Stimulated activated CD8-positive, alpha-beta memory T cell treated with anti-CD3 and anti-CD28 coated beads, Interleukin-4, amount 100 ng/mL, for 48 hours (primary cell): Measurements from ENCODE around the gene CDK6.

ENCODE experiments used
- DNase-seq: peaks from one replicate; pipeline ENCODE4 v3.0.0-alpha.2; 2020

Gene CDK6

DNA sequence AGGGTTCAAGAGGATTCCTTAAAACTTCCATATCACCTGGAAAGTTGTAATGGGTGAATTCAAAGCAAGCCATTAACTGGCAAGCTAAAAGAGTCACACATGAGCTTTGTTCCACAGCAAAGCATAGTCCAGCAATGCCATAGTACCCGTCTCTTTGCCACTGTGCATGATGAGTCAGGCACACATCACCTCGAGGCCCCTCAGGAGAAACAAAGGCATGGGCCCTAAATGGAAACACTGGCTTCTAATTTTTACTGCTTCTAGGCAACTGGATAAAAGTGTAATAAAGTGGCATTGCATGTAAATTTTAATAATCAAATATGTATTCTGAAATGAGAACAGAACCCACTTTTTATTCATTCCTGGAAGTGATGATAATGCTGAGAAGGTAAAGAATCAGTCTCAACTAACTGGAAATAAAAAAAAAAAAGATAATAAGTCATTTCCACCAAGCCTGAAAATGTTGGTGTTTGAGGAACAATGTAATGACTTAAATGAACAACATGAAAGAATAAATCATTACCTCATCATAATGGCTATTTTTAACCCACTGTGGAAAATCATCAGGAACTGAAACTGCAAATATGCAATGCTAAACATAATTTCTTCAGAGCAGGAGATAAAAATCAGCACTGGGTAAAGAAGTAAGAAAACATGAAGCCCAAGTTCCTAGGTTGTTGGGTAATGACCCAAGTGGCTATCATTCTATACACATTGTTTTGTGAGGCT lies 104.9 kb downstream of the CDK6 start:
- DNase-seq, result peak; percentile 60

DNA sequence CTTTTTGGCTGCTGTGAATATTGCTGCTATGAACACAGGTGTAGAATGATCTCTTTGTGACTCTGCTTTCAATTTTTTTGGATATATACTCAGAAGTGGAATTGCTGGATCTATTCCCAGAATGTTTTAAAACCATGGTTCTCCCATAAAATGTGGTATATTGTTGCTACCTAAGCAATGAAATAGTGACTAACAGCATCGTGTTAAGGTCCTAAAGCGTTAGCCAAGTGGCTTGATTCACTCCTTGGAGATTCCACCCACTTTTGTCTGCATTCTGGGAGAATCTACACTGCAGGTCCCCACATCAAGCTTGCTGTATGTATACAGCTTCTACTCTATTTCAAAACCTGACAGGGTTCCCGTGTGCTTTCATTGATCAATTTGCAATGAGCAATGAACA lies 105.6 kb downstream of the CDK6 start:
- DNase-seq, result no peak

DNA sequence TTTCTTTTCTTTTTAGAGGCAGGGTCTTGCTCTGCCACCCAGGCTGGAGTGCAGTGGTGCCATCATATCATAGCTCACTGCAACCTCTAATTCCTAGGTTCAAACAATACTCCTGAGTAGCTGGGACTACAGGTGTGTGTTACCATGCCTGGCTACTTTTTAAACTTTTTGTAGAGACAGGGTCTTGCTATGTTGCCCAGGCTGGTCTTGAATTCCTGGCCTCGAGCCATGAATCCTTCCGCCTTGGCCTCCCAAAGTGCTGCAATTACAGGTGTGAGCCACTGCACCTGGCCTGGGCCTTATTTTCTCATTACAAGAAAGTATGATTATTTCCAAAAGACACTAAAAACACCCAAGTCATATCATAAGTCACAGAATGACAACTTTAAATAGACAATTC lies 106.6 kb downstream of the CDK6 start:
- DNase-seq, result no peak

DNA sequence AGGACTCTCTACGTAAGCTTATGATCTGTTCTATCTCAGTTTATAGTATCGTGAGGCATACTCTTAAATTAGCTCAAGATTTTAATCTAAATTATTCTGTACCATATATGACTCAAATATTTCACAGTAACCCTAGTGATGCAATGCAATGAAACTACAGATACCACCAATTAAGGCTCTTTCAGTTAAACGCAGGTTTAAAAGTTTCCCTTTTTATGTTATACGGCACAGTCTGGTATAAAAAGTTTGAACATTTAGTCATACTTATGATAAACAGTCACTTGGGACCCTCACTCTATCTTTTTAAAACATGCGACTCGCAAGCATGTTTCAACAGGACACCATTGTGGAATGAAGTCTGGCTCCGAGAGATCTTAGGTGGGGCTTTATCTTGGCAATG lies 107.2 kb downstream of the CDK6 start:
- no peak for DNase-seq

DNA sequence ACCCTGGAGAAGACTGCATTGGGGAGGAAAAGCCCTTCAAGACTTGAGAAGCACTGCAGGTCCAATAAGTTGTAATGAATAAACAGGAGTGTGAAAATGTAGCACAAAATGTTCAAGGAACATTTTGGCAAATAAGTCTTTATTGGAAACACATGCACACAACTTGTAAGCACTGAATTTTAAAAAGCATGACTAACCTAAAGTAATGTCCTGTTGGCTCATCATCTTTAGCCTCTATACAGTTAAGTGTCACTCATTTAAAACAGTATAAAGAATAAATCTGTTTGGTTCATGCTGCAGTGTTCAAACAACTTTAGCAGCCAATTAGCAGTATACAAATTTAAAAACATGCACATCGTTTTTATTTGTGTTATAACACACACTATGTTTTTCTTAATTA lies 108.6 kb downstream of the CDK6 start:
- no peak for DNase-seq

DNA sequence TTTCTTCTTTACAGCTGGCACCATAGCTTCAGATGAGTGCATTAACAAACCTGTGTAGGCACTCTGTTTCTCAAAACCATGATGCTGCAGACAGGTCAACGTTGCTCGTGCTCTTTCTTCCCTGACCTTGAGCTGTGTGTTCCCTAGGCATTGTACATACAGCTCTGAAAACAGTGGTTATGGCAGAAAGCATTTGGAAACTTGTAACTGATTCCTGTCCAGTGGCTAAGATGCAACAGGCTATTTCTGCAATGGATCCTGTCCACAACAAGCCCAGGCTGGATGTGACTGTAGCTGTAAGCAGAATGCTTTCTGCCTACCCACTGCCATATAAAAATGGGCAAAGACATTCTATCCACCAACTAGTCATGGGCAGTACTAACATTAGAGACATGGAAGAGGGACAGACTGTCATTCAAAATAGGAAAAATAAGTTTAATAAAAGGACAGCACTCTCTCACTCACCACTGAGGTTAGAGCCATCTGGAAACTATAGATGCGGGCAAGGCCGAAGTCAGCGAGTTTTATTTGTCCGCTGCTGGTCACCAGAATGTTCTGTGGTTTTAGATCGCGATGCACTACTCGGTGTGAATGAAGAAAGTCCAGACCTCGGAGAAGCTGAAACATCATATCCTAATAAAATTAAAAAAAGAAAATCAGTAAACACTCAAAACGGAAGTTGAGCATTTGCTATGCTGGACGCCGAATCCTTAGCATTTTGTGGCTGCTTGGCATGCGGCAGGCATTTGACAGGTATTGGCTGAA lies 111.0 kb downstream of the CDK6 start:
- no peak for DNase-seq

DNA sequence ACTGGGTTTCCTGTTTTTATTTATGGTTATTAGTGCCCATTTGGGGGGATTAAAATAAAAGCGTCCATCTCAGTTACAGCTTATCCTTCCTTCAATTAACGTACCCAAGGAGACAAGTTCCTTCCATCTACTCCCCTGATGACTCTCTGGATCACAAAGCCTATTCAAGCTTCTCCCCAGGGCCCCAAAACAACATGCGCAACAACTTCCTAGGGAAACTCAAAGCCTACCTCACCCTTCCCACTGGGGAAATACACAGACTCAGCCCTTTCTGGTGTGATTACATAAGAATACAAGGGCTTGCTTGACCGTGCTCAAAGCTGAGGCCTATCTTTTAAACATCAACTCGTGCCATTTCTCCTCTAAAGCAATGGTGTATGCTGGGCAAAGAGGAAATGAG lies 112.4 kb downstream of the CDK6 start:
- no peak for DNase-seq

DNA sequence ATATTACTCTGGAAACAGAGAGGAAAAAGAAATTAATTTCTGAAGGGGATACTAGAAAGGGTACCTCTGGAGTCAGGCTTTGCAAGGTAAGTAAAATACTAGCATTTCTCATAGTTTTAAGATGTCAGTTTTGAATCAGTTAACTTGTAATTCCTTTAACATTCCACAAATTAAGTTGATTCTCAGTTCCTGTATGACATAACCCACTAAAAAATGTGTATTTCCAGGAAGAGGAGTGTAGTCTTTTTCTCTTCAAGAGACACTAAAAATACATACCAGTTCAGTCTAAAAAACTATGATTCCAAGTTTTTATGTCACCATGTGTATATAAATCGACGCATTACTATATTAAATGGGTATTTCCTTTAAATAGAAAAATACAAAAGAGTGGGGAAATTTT lies 113.2 kb downstream of the CDK6 start:
- DNase-seq, result no peak

DNA sequence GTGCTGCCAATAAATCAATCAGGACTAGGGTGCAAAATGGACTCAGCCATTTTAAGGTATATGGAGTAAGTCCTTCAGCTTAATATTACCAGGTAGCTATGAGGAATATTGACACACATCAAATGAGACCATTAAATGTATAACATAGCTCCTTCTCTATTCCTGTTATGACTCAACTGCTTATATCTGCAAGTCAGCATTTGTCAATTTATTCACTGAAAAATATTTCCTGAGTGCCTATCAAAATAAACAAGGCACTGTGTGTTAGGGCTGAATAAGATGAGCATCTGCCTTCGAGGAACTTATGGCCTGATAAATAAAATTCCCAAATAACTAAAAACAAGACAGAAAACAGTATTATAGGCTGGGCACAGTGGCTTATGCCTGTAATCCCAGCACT lies 113.8 kb downstream of the CDK6 start:
- no peak for DNase-seq

DNA sequence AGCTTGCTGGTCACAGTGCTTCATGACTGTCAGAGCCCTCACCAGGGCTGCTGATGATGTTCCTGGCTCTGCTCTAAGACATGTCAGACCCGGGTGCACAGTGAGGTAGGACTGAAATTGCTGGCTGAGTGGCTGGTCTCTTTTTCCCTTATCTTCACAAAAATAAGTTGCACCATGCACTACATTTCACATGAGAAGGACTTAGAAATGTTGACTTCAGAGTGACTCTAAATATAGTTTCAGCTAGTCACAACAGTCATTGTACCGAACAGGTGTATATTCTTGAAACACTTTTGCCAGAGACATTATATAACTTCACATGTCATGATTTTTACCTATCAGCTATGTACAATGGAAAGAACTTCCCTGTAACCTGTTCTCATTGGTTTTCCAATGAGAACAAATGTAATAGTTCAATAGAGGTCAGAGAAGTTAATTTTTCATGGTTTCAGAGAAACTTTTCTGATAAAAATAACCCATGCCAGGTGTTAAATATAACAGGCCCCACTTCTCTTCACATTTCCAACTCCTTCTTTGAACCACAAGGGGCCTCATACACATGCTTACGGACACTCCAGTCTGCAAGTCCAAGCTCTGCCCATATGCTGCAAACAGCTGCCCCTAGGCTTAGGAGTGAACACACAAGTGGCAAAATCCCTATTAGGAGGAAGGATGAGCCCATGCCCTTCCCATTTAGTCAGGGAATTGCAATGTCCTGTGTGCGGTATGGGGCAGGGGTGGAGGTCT lies 115.6 kb downstream of the CDK6 start:
- no peak for DNase-seq

DNA sequence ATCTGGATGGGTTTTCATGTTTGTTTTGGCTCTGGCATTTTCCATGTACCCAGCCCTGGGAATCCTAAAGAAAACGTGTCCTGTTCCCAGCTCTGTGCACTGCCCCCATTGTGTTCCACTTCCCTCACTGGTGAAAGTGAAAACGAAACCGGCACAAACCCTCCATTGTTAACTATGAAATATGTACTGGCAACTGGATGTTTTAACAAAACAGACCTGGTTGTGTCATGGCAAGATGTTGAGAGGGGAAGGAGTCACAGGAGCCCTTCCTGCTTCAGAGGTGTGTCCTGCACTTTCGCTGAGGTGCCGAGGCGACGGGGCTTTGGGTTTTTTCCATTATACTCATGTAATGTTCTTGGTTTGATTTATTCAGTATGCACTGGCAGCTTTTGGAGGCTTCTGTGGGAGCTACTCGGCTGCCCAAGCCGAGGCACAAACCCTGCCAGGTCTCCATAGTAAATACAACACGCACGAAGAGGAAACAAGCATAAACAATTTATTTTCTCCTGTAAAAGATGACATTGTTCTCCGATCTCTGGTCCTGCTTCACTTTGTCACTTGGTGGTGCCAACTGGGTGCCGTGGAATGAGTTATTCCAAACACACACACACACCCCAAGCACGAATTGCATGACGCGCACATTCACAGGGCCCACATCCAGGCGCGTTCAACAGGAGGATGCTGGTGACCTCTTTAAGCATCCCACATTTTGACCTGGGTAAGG lies 118.2 kb downstream of the CDK6 start:
- DNase-seq, result peak; percentile 66

DNA sequence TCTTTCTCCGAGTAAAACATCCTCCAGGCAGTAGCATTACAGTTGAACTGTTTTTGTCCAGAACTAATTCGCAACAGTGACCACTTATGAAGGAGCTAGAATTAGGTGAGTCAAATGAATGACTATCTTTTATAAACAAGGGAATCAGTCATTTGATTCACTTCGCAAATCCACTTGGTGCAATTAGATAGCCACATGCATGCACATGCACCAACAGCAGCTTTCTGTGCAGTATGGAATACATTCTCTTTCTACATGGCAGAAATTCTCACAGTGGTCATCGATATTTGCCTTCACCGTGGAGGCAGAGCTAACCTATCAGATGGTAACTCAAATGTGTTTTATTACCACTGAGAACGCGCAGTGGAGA lies 118.8 kb downstream of the CDK6 start:
- DNase-seq, result no peak

DNA sequence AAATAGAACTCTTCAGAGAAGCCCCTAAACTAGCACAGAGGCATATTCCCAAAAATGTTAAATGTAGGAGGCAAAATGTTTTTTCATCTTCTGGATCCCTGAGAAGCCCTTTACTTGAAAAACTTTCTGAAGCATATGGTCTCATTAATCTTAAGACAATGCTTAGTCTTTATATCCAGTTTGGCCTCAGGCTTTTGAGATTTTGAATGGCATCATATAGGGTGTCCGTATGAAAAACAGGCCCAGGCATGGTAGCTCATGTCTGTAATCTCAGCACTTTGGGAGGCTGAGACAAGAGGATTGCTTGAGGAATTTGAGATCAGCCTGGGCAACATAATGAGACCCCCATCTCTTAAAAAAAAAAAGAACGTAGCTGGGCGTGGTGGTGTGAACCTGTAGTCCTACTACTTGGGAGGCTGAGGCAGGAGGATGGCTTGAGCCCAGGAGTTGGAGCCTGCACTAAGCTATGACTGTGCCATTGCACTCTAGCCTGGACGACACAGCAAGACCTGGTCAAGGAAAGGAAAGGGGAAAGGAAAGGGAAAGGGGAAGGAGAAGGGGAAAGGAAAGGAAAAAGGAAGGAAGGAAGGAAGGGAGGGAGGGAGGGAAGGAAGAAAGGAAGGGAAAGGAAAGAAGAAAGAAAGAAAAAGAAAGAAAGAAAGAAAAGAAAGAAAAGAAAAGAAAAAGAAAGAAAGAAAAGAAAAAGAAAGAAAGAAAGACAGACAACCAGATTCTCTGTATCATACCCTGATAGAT lies 119.4 kb downstream of the CDK6 start:
- no peak for DNase-seq

DNA sequence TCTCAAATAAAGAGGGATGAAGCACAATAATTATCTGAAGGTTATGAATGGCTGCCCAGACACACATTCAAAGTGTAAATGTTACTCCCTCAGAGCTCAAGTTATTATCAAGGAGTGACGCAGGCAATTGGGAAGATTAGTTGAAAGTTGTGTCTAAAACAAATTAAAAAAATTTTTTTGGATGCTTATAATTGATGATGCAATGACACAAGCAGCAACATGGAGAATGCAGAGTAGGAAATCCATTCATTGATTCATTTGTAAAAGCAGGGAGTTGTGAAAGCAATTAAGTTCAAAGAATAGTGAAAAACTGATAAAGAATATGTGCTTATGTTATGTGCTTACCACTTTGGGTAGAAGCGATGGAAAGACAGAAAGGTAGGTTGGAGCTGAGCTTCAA lies 120.4 kb downstream of the CDK6 start:
- DNase-seq, result no peak

DNA sequence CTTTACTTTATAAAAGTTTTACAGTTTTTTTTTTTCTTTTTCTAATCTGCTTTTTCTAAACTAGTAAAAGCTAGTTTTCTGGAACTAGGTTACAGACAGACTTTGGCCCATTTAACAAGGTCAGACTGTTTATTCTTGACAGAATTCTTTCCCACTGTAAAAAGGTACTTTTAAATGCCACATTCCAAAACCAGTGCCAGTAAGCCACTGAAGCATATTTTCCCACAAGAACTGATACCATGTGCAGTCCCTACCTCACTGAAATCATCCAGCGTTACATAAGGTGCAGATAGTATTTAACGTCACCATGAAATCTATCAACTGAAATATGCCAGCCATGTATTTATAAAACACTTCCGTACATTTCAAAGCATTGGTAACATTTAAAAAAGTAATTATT lies 121.6 kb downstream of the CDK6 start:
- no peak for DNase-seq

DNA sequence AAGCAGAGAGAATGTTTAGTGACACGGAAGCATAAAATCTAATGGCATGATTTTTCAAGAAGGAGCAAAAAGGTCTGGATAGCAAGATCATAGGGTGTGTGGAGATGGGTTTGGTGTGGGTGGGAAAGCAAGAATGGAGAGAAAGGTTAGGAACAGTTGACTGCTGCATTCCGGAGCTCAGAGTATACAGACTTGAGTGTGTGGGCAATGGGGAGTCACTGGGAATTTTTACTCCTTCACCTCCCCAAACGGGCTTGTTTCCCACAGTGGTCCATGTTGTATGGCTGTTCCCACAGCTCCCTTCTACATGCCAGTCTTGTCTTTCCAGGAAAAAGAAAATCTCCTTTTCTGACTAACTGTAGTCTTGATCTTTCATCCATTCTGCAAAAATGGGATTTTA lies 122.1 kb downstream of the CDK6 start:
- no peak for DNase-seq

DNA sequence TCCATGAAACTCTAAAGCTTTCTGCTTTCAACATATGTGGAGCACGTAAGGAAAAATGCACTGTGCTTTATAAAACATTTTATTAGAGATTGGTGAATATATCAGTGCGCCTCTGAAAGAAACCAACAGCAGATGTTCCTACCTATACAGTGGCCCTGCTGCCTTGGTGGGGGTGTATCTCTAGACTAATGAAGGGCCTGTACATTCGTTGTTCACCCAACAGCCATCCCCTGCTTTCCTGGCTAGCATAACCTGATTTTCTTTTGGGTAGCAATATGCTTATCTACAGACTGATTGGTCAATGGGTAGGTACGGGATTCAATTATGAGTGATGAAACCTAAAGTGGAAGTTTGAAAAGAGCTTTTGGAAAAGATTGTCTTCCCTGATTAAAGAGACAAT lies 126.5 kb downstream of the CDK6 start:
- no peak for DNase-seq

DNA sequence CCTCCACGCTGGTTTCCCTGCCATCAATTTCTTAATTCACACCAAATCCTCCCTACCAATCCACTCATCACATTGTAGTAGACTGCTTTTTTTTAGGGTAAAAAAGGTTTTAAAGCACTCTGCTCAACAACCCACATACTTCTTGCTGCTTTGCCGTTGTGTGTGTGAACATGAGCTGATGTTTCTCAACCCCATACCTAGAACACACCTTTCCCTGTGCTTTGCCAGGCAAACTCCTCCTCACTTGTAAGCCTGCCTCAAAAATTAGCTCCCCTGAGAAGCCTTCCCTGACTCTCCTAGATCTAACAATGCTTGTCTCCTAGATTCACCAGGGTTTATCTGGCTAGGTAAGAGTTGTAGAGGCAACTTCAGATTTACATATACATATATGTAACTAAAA lies 127.2 kb downstream of the CDK6 start:
- DNase-seq, result no peak

DNA sequence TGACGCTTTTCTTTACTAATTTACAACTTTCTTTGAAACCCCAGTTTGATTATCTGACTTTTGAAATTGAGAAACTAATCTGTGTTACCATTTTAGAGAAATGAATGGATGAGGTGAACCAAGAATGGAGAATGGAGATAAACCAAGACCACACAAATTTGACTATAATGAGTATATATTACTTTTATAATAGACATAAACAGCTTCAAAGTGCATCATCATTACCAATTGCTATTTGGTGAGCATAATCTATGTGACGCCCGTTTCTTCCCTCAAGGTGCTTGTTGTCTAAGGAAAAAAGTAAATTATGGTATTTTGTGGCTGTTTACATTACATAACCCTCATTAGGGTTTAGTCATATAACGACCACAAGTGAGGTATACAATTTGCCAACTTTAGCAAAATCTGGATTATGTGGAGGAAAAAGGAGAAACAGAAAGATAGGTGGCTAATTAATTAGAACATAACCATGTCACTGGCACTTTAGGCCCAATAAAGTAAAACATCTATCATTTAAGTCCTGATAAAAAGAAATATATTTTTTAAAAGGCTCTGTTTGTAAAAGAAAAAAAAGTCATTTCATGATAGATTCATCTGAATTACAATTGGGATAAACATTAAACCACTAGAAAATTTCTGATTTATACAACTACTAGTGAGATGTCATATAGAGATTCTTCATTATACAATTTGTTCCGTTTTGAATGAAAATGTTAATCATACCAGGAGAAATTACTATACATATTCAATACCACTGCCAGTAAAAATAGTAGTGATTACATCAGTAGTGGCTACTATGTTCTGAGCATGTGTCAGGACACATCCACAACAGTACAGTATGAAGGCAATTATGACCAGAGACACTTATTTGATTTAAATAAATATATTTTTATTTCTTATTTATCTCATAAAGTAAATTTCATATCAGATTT lies 128.0 kb downstream of the CDK6 start:
- DNase-seq, result no peak

DNA sequence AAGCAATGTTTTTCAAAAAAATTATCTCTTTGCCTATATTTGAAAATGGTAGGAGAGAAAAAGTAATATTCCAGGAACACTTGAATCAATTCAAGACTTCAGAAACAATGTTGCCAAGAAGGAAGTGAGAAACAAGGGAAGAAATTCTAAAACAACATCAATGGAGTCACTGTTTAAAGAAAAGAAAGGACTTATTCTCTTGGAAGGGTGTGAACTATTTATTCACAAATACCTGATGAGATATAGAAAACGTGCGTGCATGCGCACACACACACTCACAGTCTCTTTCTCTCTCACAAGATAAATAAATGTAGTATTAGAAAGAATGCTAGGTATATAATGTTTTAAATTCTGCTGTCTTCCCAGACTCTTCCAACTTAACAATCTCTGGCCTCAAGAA lies 128.9 kb downstream of the CDK6 start:
- no peak for DNase-seq

DNA sequence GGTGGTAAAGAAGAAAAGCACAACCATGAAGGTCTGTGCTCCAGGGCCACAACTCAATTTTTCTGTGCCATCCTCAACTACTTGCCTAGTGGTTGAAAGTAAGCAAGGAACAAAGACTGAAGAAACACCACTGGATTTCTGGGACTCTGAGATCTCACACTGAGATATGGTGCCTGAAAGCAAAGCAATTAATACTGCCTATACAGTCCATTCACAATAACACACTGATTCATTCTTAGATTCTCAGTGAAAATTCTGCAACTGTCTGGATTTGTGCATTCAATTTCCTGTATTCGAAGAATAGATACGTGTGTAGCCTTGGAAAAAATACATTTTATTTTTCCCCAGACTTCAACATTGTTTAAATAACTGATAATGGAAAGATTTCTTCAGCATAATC lies 129.8 kb downstream of the CDK6 start:
- no peak for DNase-seq

DNA sequence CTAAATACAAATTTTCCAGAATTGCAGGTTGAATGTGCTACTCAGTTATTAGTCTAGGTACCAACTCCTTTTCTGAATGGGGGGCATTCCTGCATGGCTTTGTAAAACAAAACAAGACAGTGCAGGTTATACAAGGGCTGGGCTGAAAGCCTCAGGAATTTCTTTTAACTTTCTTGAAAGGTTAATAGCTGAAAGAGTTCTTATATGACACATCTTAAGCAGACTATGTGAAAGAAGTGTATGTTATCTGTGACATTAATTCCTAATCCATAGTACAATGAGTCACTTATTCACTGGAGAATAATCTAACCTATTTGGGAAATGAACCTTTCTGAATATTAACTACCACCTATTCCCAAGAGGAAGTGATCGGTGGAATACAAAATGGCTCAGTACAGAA lies 130.5 kb downstream of the CDK6 start:
- no peak for DNase-seq
